GM19328 (cell line): ENCODE measurements around the gene KSR2.

Source experiments
- ATAC-seq: cut with Tn5 transposase; IDR thresholded peaks from one replicate; pipeline ENCODE4 v1.9.1; 2021; ENCODE audit warnings: mild to moderate bottlenecking, moderate library complexity; ENCODE audit not compliant: unreplicated experiment

KSR2 gene

GRCh38 chr12:117702741-117703140, 266.0 kb downstream of the KSR2 start:
- no peak for ATAC-seq

- ATAC-seq: no peak
These were observed 269.2 kb downstream of the KSR2 start for GRCh38 chr12:117699575-117699974.

GRCh38 chr12:117699118-117699517, 269.7 kb downstream of the KSR2 start:
- no peak for ATAC-seq

- no peak for ATAC-seq
These were observed 272.8 kb downstream of the KSR2 start for GRCh38 chr12:117695956-117696355.

GRCh38 chr12:117692512-117692911, 276.3 kb downstream of the KSR2 start:
- ATAC-seq: no peak

GRCh38 chr12:117689857-117690256, 278.9 kb downstream of the KSR2 start:
- ATAC-seq: no peak

- ATAC-seq: no peak
These were observed 280.3 kb downstream of the KSR2 start for GRCh38 chr12:117688446-117688845.

- ATAC-seq: no peak
These were observed 281.8 kb downstream of the KSR2 start for GRCh38 chr12:117686911-117687377.

GRCh38 chr12:117686210-117686609, 282.6 kb downstream of the KSR2 start:
- no peak for ATAC-seq

GRCh38 chr12:117685110-117685926, 283.5 kb downstream of the KSR2 start:
- no peak for ATAC-seq

GRCh38 chr12:117684471-117684870, 284.3 kb downstream of the KSR2 start:
- ATAC-seq: no peak

GRCh38 chr12:117680312-117680711, 288.5 kb downstream of the KSR2 start:
- no peak for ATAC-seq

GRCh38 chr12:117679776-117680175, 289.0 kb downstream of the KSR2 start:
- no peak for ATAC-seq

GRCh38 chr12:117674763-117675162, 294.0 kb downstream of the KSR2 start:
- no peak for ATAC-seq

GRCh38 chr12:117674313-117674712, 294.5 kb downstream of the KSR2 start:
- ATAC-seq: no peak

GRCh38 chr12:117671734-117672133, 297.1 kb downstream of the KSR2 start:
- ATAC-seq: no peak

GRCh38 chr12:117664169-117664568, 304.6 kb downstream of the KSR2 start:
- no peak for ATAC-seq

- no peak for ATAC-seq
These were observed 306.0 kb downstream of the KSR2 start for GRCh38 chr12:117662620-117663395.

GRCh38 chr12:117662220-117662619, 306.6 kb downstream of the KSR2 start:
- no peak for ATAC-seq

- ATAC-seq: no peak
These were observed 307.3 kb downstream of the KSR2 start for GRCh38 chr12:117661471-117661870.

GRCh38 chr12:117660896-117661295, 307.9 kb downstream of the KSR2 start:
- ATAC-seq: no peak

- no peak for ATAC-seq
These were observed 310.6 kb downstream of the KSR2 start for GRCh38 chr12:117658226-117658625.
